Measurements from ENCODE around the gene PRKAG2. TPM values are rescaled to one million over a fixed set of nuclear protein-coding genes. Genes with fewer than 3 reads are reported as not detected.

The PRKAG2 gene
- total and polyA plus RNA-seq, 8 donors = 19.9 to 302 (median 60.9) TPM

GRCh38 chr7:151920488-151920887 lies 43.6 kb upstream of the PRKAG2 start:
- TF ChIP-seq CTCF (IDR thresholded peaks at IDR 0.05) = no peak
- TF ChIP-seq POLR2AphosphoS5 (IDR thresholded peaks at IDR 0.05) = no peak
- no peak for TF ChIP-seq POLR2A (IDR thresholded peaks at IDR 0.05)
- no peak for TF ChIP-seq EP300 (IDR thresholded peaks at IDR 0.05)
- peaks cover 36 to 52% (median 47%) of the 10 kb centered on the region in 4 donors for H3K4me1 ChIP-seq
- H3K27ac ChIP-seq = no peak overlapping the region
- H3K4me3 ChIP-seq = no peak overlapping the region
- no peak for DNase-seq
- H3K27me3 ChIP-seq = no peaks in the 10 kb centered on the region
- intact Hi-C loops (cut with DNase I; ENCODE audit: low total_unique reads) = no loop called here
- WGBS, 5 donors = 89 to 97% (median 92%) methylated on average over 1 of the region's 1 CpG
- no peaks in the 10 kb centered on the region for H3K36me3 ChIP-seq
- no peaks in the 10 kb centered on the region for H3K9me3 ChIP-seq

GRCh38 chr7:151919595-151919994 lies 42.7 kb upstream of the PRKAG2 start:
- no peak overlapping the region for H3K4me3 ChIP-seq
- 82 to 97% (median 88%) methylated on average over 4 to 8 of the region's 8 CpGs for WGBS, 5 donors
- H3K27me3 ChIP-seq = no peaks in the 10 kb centered on the region
- no peaks in the 10 kb centered on the region for H3K36me3 ChIP-seq
- intact Hi-C loops (cut with DNase I; ENCODE audit: low total_unique reads) = no loop called here
- peak overlapping the region in 2 of 5 donors; percentile 36 to 62 for H3K27ac ChIP-seq
- no peak for DNase-seq
- H3K9me3 ChIP-seq = peaks cover 0 to 4% (median 1%) of the 10 kb centered on the region in 4 donors
- no peak for TF ChIP-seq EP300 (IDR thresholded peaks at IDR 0.05)
- TF ChIP-seq CTCF (IDR thresholded peaks at IDR 0.05) = no peak
- no peak for TF ChIP-seq POLR2A (IDR thresholded peaks at IDR 0.05)
- TF ChIP-seq POLR2AphosphoS5 (IDR thresholded peaks at IDR 0.05) = no peak
- peaks cover 32 to 45% (median 39%) of the 10 kb centered on the region in 4 donors for H3K4me1 ChIP-seq

GRCh38 chr7:151918510-151918843 lies 41.6 kb upstream of the PRKAG2 start:
- Histone ChIP-seq H3K27ac (peak overlapping the region; percentile 61 to 83 (median 62)), H3K4me1 (peaks cover 25 to 34% (median 29%) of the 10 kb centered on the region in 4 donors), H3K36me3 (no peaks in the 10 kb centered on the region), H3K4me3 (no peak overlapping the region), H3K9me3 (peaks cover 0 to 14% (median 5%) of the 10 kb centered on the region in 4 donors), H3K27me3 (no peaks in the 10 kb centered on the region)
- no peak for DNase-seq
- TF ChIP-seq CTCF (IDR thresholded peaks at IDR 0.05) = no peak
- intact Hi-C loops (cut with DNase I; ENCODE audit: low total_unique reads) = no loop called here
- WGBS, 5 donors = 36 to 69% (median 42%) methylated on average over 5 of the region's 5 CpGs

- intact Hi-C loops (cut with DNase I; ENCODE audit: low total_unique reads) = no loop called here
- 20 to 34% (median 31%) methylated on average over 10 of the region's 10 CpGs for whole genome bisulfite sequencing, 5 donors
- TF ChIP-seq POLR2A (IDR thresholded peaks at IDR 0.05) (no peak), EP300 (IDR thresholded peaks at IDR 0.05) (no peak), CTCF (IDR thresholded peaks at IDR 0.05) (no peak), POLR2AphosphoS5 (IDR thresholded peaks at IDR 0.05) (peak in 2 of 3 donors; percentile 36 to 52)
- Histone ChIP-seq H3K9me3 (peaks cover 0 to 17% (median 5%) of the 10 kb centered on the region in 4 donors), H3K4me1 (peaks cover 22 to 29% (median 26%) of the 10 kb centered on the region in 4 donors), H3K4me3 (no peak overlapping the region), H3K27ac (peak overlapping the region; percentile 61 to 83 (median 62)), H3K36me3 (no peaks in the 10 kb centered on the region), H3K27me3 (no peaks in the 10 kb centered on the region)
- peak in 1 of 2 donors; percentile 56 for DNase-seq
Measured at GRCh38 chr7:151917791-151918509, 41.0 kb upstream of the PRKAG2 start.
